Upper lobe of left lung (tissue), 4 donors: ENCODE measurements around the gene EML4.

Source experiments
- POLR2A ChIP-seq, 4 donors: fragments of 450-650 bp; IDR thresholded peaks; one replicate each; pipeline ENCODE4 v1.5.1; 2016 to 2017; ENCODE audit warnings: antibody characterized with exemption in 4 of 4, mild to moderate bottlenecking in 2 of 4
- POLR2AphosphoS5 ChIP-seq, 2 donors: sonication (generic); formaldehyde crosslinking; IDR thresholded peaks; one replicate each; pipeline ENCODE4 v1.5.1; 2017; ENCODE audit warnings: antibody characterized with exemption in 2 of 2
- TF ChIP-seq, protein P1 (sequence below), 6 experiments: fragments of 450-650 bp in 4 of 6; fragments of 200-600 bp in 2 of 6; sonication (generic) in 2 of 6; IDR thresholded peaks; one replicate each; pipeline ENCODE4 v1.5.1; 2016 to 2019; ENCODE audit warnings: antibody characterized with exemption in 6 of 6

DNA sequence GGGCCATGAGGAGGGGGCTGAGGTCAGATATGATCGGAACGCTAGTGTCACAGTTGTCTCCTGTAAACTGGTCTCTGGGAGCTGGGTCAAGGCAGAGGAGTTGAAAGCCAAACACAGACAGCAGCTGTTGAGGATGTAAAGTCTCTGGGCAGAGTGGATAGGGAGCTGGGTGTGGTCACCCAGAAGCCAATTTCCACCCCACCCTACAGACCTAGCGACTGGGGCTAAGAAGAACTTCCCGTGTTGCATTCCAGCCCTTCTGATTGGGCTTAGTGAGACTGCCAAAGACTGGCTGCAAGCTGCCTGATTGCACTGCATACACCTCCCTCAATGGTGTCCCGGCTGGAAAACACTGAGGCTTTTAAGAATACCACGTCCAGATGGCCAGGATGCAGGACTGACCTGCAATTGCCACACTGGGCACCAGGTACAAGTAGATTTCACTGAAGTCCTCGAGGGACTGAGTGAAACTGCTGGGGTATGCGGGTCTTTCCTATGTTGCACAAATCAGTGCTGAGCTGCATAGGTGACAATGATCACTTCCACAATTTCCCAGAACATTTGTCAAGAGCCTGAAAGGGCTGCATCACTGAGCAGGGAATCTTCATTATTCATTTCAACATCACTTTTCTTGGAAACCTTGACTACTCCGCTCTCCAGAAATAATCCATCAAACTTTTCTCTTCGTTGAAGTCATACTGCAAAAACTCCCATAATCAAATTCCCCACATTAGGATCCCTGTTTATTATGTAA, 43.1 kb upstream of the EML4 start:
- TF ChIP-seq, protein P1, sequence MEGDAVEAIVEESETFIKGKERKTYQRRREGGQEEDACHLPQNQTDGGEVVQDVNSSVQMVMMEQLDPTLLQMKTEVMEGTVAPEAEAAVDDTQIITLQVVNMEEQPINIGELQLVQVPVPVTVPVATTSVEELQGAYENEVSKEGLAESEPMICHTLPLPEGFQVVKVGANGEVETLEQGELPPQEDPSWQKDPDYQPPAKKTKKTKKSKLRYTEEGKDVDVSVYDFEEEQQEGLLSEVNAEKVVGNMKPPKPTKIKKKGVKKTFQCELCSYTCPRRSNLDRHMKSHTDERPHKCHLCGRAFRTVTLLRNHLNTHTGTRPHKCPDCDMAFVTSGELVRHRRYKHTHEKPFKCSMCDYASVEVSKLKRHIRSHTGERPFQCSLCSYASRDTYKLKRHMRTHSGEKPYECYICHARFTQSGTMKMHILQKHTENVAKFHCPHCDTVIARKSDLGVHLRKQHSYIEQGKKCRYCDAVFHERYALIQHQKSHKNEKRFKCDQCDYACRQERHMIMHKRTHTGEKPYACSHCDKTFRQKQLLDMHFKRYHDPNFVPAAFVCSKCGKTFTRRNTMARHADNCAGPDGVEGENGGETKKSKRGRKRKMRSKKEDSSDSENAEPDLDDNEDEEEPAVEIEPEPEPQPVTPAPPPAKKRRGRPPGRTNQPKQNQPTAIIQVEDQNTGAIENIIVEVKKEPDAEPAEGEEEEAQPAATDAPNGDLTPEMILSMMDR (IDR thresholded peaks at IDR 0.05): no peak
- TF ChIP-seq POLR2AphosphoS5 (IDR thresholded peaks at IDR 0.05) (peak in 1 of 2 donors; percentile 38), POLR2A (IDR thresholded peaks at IDR 0.05) (no peak)
